Measurements from ENCODE around the gene MRAP. TPM values are rescaled to one million over a fixed set of nuclear protein-coding genes. Genes with fewer than 3 reads are reported as not detected.

MRAP gene
- total RNA-seq, 1 donor from 2014 or later = 3.9 TPM

GRCh38 chr21:32350981-32351380 is 52.3 kb downstream of the MRAP start:
- H3K4me1 ChIP-seq = peaks cover 31% of the 10 kb centered on the region
- H3K36me3 ChIP-seq = peaks cover 0 to 92% of the 10 kb centered on the region in 2 donors
- intact Hi-C loops (cut with DNase I) = no loop called here
- no peak overlapping the region for H3K4me3 ChIP-seq
- TF ChIP-seq POLR2AphosphoS5 (IDR thresholded peaks at IDR 0.05; ENCODE audit: insufficient read depth in 1 of 2, low read depth in 1 of 2) = no peak
- no peak for TF ChIP-seq CTCF (IDR thresholded peaks at IDR 0.05)
- TF ChIP-seq POLR2A (IDR thresholded peaks at IDR 0.05) = no peak
- DNase-seq (ENCODE audit: extremely low spot score in 2 of 2) = peak in 1 of 2 donors; percentile 67
- H3K27ac ChIP-seq = no peak overlapping the region
- no peaks in the 10 kb centered on the region for H3K27me3 ChIP-seq
- H3K9me3 ChIP-seq = no peaks in the 10 kb centered on the region

- H3K27me3 ChIP-seq = no peaks in the 10 kb centered on the region
- peaks cover 31% of the 10 kb centered on the region for H3K4me1 ChIP-seq
- no peaks in the 10 kb centered on the region for H3K9me3 ChIP-seq
- intact Hi-C loops (cut with DNase I) = no loop called here
- no peak overlapping the region for H3K4me3 ChIP-seq
- peaks cover 0 to 92% of the 10 kb centered on the region in 2 donors for H3K36me3 ChIP-seq
- TF ChIP-seq POLR2AphosphoS5 (IDR thresholded peaks at IDR 0.05; ENCODE audit: insufficient read depth in 1 of 2, low read depth in 1 of 2) (peak; percentile 35 to 63), POLR2A (IDR thresholded peaks at IDR 0.05) (no peak)
- peak overlapping the region; percentile 3 for H3K27ac ChIP-seq
- DNase-seq (ENCODE audit: extremely low spot score in 2 of 2) = peak; percentile 67 to 93
Measured at GRCh38 chr21:32351428-32351827, 52.8 kb downstream of the MRAP start.

- no peaks in the 10 kb centered on the region for H3K27me3 ChIP-seq
- H3K27ac ChIP-seq = no peak overlapping the region
- no peak for TF ChIP-seq CTCF (IDR thresholded peaks at IDR 0.05)
- peaks cover 0 to 91% of the 10 kb centered on the region in 2 donors for H3K36me3 ChIP-seq
- intact Hi-C loops (cut with DNase I) = no loop called here
- DNase-seq (ENCODE audit: extremely low spot score in 2 of 2) = no peak
- H3K4me1 ChIP-seq = peaks cover 28% of the 10 kb centered on the region
- H3K4me3 ChIP-seq = no peak overlapping the region
- H3K9me3 ChIP-seq = no peaks in the 10 kb centered on the region
Measured at GRCh38 chr21:32352526-32352925, 53.9 kb downstream of the MRAP start.

GRCh38 chr21:32353002-32353711 is 54.5 kb downstream of the MRAP start:
- TF ChIP-seq CTCF (IDR thresholded peaks at IDR 0.05) (no peak), POLR2A (IDR thresholded peaks at IDR 0.05) (no peak), POLR2AphosphoS5 (IDR thresholded peaks at IDR 0.05; ENCODE audit: insufficient read depth in 1 of 2, low read depth in 1 of 2) (no peak)
- intact Hi-C loops (cut with DNase I) = no loop called here

GRCh38 chr21:32356874-32357395 is 58.3 kb downstream of the MRAP start:
- Histone ChIP-seq H3K27me3 (no peaks in the 10 kb centered on the region), H3K4me3 (no peak overlapping the region), H3K4me1 (peaks cover 9% of the 10 kb centered on the region), H3K9me3 (no peaks in the 10 kb centered on the region), H3K27ac (no peak overlapping the region), H3K36me3 (peaks cover 0 to 95% of the 10 kb centered on the region in 2 donors)
- DNase-seq (ENCODE audit: extremely low spot score in 2 of 2) = no peak
- TF ChIP-seq POLR2AphosphoS5 (IDR thresholded peaks at IDR 0.05; ENCODE audit: insufficient read depth in 1 of 2, low read depth in 1 of 2) (no peak), CTCF (IDR thresholded peaks at IDR 0.05) (no peak), POLR2A (IDR thresholded peaks at IDR 0.05) (no peak)
- intact Hi-C loops (cut with DNase I) = no loop called here

More at GRCh38 chr21:32353002-32353711, 54.5 kb downstream of the MRAP start:
- no peak overlapping the region for H3K4me3 ChIP-seq
- no peaks in the 10 kb centered on the region for H3K9me3 ChIP-seq
- H3K4me1 ChIP-seq = peaks cover 22% of the 10 kb centered on the region
- no peak overlapping the region for H3K27ac ChIP-seq
- DNase-seq (ENCODE audit: extremely low spot score in 2 of 2) = no peak
- H3K27me3 ChIP-seq = no peaks in the 10 kb centered on the region
- H3K36me3 ChIP-seq = peaks cover 0 to 91% of the 10 kb centered on the region in 2 donors

Data from vagina (tissue), 2 donors.